Measurements from ENCODE around the gene CEP44.

GRCh38 chr4:174275101-174275500 is 8.6 kb upstream of the CEP44 start:
- TF ChIP-seq CTCF (IDR thresholded peaks at IDR 0.05) (no peak), POLR2A (IDR thresholded peaks at IDR 0.05) (no peak)

Measured in thyroid gland (tissue), 4 donors.